8988T (cell line): ENCODE measurements around the gene RASGRP1.

Source experiments
- DNase-seq: peaks from one replicate; pipeline ENCODE4 v3.0.0; 2011

RASGRP1 gene

GRCh38 chr15:38503496-38503895 is 61.1 kb downstream of the RASGRP1 start:
- DNase-seq: no peak

GRCh38 chr15:38499651-38500050 is 65.0 kb downstream of the RASGRP1 start:
- no peak for DNase-seq

- DNase-seq: no peak
Measured at GRCh38 chr15:38496151-38496550, 68.5 kb downstream of the RASGRP1 start.

- DNase-seq: no peak
Measured at GRCh38 chr15:38490242-38490922, 74.2 kb downstream of the RASGRP1 start.

- DNase-seq: no peak
Measured at GRCh38 chr15:38487378-38487777, 77.2 kb downstream of the RASGRP1 start.

- DNase-seq: no peak
Measured at GRCh38 chr15:38486936-38487335, 77.7 kb downstream of the RASGRP1 start.

- DNase-seq: no peak
Measured at GRCh38 chr15:38482572-38482971, 82.0 kb downstream of the RASGRP1 start.

GRCh38 chr15:38481761-38482160 is 82.9 kb downstream of the RASGRP1 start:
- no peak for DNase-seq

GRCh38 chr15:38481113-38481512 is 83.5 kb downstream of the RASGRP1 start:
- DNase-seq: no peak

- no peak for DNase-seq
Measured at GRCh38 chr15:38479756-38480155, 84.9 kb downstream of the RASGRP1 start.

GRCh38 chr15:38479266-38479665 is 85.3 kb downstream of the RASGRP1 start:
- no peak for DNase-seq

- DNase-seq: no peak
Measured at GRCh38 chr15:38477637-38478036, 87.0 kb downstream of the RASGRP1 start.

- no peak for DNase-seq
Measured at GRCh38 chr15:38476120-38476519, 88.5 kb downstream of the RASGRP1 start.

- DNase-seq: no peak
Measured at GRCh38 chr15:38475361-38475760, 89.3 kb downstream of the RASGRP1 start.

- no peak for DNase-seq
Measured at GRCh38 chr15:38474155-38474757, 90.4 kb downstream of the RASGRP1 start.

GRCh38 chr15:38471974-38472373 is 92.6 kb downstream of the RASGRP1 start:
- DNase-seq: no peak

GRCh38 chr15:38470816-38471215 is 93.8 kb downstream of the RASGRP1 start:
- DNase-seq: no peak

GRCh38 chr15:38464675-38465074 is 99.9 kb downstream of the RASGRP1 start:
- no peak for DNase-seq

GRCh38 chr15:38463893-38464292 is 100.7 kb downstream of the RASGRP1 start:
- DNase-seq: no peak

- DNase-seq: no peak
Measured at GRCh38 chr15:38461066-38461833, 103.4 kb downstream of the RASGRP1 start.

GRCh38 chr15:38460543-38460942 is 104.1 kb downstream of the RASGRP1 start:
- DNase-seq: no peak

- DNase-seq: no peak
Measured at GRCh38 chr15:38459480-38459879, 105.1 kb downstream of the RASGRP1 start.

- DNase-seq: no peak
Measured at GRCh38 chr15:38458646-38459045, 106.0 kb downstream of the RASGRP1 start.

GRCh38 chr15:38455092-38455491 is 109.5 kb downstream of the RASGRP1 start:
- DNase-seq: no peak
